DOHH2 (cell line): ENCODE measurements around the gene GPR45.

Experiments
- H3F3A ChIP-seq: fragments of 200-600 bp; sonication (generic), shearing (Covaris generic); 2 replicates; pipeline ENCODE4 v1.6.0; 2016; ENCODE audit warnings: antibody characterized with exemption, mild to moderate bottlenecking; ENCODE audit not compliant: control insufficient read depth, insufficient read depth
- H3K27ac ChIP-seq: fragments of 200-600 bp; sonication (generic); 2 replicates; pipeline ENCODE4 v1.5.1; 2014; ENCODE audit warnings: low read depth, mild to moderate bottlenecking, low read length, moderate library complexity
- H3K27me3 ChIP-seq: fragments of 200-600 bp; sonication (generic); 2 replicates; pipeline ENCODE4 v1.6.1; 2014; ENCODE audit warnings: mild to moderate bottlenecking, low read length, mixed read lengths; ENCODE audit not compliant: control insufficient read depth
- H3K36me3 ChIP-seq: fragments of 200-600 bp; sonication (generic); 2 replicates; pipeline ENCODE4 v1.6.1; 2014; ENCODE audit warnings: mild to moderate bottlenecking, low read length, moderate library complexity, mixed read lengths; ENCODE audit not compliant: control insufficient read depth
- H3K4me1 ChIP-seq: fragments of 200-600 bp; sonication (generic); 2 replicates; pipeline ENCODE4 v1.6.1; 2014; ENCODE audit warnings: mild to moderate bottlenecking, low read length, mixed read lengths; ENCODE audit not compliant: control insufficient read depth
- H3K4me2 ChIP-seq: fragments of 200-600 bp; sonication (generic); 2 replicates; pipeline ENCODE4 v1.6.0; 2014; ENCODE audit warnings: mild to moderate bottlenecking, low read length, moderate library complexity
- H3K4me3 ChIP-seq: fragments of 200-600 bp; sonication (generic); 2 replicates; pipeline ENCODE4 v1.5.1; 2014; ENCODE audit warnings: mild to moderate bottlenecking, low read length, mixed read lengths
- H3K79me2 ChIP-seq: fragments of 200-600 bp; sonication (generic); 2 replicates; pipeline ENCODE4 v1.6.1; 2014; ENCODE audit warnings: mild to moderate bottlenecking, low read length, mixed read lengths; ENCODE audit not compliant: control insufficient read depth
- H3K9me2 ChIP-seq: fragments of 200-600 bp; sonication (generic); replicated peaks from 2 replicates; pipeline ENCODE4 v1.6.1; 2014; ENCODE audit warnings: mild to moderate bottlenecking, low read length, mixed read lengths; ENCODE audit not compliant: control insufficient read depth
- H3K9me3 ChIP-seq: fragments of 200-600 bp; sonication (generic); 2 replicates; pipeline ENCODE4 v1.6.1; 2014; ENCODE audit warnings: antibody characterized with exemption, low read length, mixed read lengths; ENCODE audit not compliant: control insufficient read depth, insufficient read depth
- H4K20me1 ChIP-seq: fragments of 200-600 bp; sonication (generic); 2 replicates; pipeline ENCODE4 v1.6.0; 2014; ENCODE audit warnings: low read depth, mild to moderate bottlenecking, antibody characterized with exemption, low read length, moderate library complexity; ENCODE audit not compliant: control insufficient read depth, insufficient read depth
- EZH2phosphoT487 ChIP-seq: fragments of 200-600 bp; sonication (generic); IDR thresholded peaks from 2 replicates; pipeline ENCODE4 v1.6.1; 2017; ENCODE audit warnings: borderline replicate concordance, mild to moderate bottlenecking, antibody characterized with exemption, low read length, moderate library complexity, mixed read lengths
- TF ChIP-seq, protein P1 (sequence below): fragments of 200-600 bp; sonication (generic); IDR thresholded peaks from one replicate; pipeline ENCODE4 v1.5.1; 2014; ENCODE audit warnings: antibody characterized with exemption, mild to moderate bottlenecking, low read depth, low read length; ENCODE audit not compliant: poor library complexity, severe bottlenecking

The GPR45 gene

DNA sequence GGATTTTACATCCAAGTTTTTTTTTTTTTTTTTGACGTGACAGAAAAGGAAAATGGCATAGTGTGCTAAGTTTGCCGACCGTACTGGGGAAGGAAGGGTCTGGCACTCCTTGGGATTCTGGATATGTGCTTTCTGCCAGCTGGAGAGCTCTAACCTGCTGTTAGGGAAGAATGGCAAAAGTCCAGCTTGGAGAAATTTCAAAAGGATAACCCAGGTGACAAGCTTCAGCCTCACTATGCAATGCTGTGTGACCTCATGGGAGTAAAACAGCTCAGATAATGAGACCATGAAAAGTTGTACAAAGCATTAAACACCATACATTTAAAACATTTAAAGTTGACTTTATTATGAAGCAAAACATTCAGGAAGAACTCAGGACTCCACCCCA lies 10.3 kb upstream of the GPR45 start:
- Histone ChIP-seq H3K4me1 (peaks cover 7% of the 10 kb centered on the region), H3K79me2 (no peaks in the 10 kb centered on the region), H3F3A (no peaks in the 10 kb centered on the region), H3K4me2 (no peak overlapping the region), H3K36me3 (no peaks in the 10 kb centered on the region), H3K27ac (no peak overlapping the region), H3K9me2 (no peaks in the 10 kb centered on the region), H3K4me3 (no peak overlapping the region), H3K27me3 (peaks cover 5% of the 10 kb centered on the region; the same call in 1 of the 2 replicates), H4K20me1 (no peaks in the 10 kb centered on the region), H3K9me3 (no peaks in the 10 kb centered on the region)
- TF ChIP-seq, protein P1, sequence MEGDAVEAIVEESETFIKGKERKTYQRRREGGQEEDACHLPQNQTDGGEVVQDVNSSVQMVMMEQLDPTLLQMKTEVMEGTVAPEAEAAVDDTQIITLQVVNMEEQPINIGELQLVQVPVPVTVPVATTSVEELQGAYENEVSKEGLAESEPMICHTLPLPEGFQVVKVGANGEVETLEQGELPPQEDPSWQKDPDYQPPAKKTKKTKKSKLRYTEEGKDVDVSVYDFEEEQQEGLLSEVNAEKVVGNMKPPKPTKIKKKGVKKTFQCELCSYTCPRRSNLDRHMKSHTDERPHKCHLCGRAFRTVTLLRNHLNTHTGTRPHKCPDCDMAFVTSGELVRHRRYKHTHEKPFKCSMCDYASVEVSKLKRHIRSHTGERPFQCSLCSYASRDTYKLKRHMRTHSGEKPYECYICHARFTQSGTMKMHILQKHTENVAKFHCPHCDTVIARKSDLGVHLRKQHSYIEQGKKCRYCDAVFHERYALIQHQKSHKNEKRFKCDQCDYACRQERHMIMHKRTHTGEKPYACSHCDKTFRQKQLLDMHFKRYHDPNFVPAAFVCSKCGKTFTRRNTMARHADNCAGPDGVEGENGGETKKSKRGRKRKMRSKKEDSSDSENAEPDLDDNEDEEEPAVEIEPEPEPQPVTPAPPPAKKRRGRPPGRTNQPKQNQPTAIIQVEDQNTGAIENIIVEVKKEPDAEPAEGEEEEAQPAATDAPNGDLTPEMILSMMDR = no peak
- no peak for TF ChIP-seq EZH2phosphoT487

DNA sequence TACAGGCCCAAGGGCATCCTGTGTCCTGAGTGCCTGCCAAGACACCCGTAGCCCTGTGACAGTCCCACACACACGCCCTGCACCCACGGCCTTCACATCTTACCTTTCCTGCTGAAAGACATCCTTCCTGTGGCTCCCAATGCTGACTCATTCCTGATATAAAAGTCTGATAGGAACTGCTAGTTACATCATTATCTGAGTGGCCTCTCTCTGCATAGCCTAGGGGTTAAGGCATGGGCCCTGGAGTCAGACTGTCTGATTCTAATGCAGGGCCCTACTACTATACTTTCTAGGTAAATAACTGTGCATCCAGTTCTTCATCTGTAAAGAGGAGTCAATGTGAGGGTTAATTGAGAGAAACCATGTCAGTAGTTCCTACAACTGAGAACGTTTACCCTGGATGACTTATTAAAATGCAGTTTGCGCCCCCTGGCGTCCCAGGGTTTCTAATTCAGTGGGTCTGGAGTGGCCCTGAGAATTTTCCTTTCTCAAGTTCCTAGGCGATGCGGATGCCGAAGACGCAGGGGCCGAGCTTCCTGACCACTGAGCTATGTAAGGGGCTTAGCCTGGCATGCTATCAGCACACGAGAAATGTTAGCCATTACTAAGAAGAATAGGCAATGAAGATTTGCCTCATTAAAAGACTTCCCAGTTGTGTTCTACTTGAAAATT lies 6.0 kb upstream of the GPR45 start:
- TF ChIP-seq EZH2phosphoT487 = no peak
- TF ChIP-seq, protein P1 = peak; percentile 78
- Histone ChIP-seq H3K9me3 (no peaks in the 10 kb centered on the region), H3K4me3 (no peak overlapping the region), H3K4me1 (peaks cover 7% of the 10 kb centered on the region), H3K9me2 (no peaks in the 10 kb centered on the region), H3K36me3 (no peaks in the 10 kb centered on the region), H4K20me1 (no peaks in the 10 kb centered on the region), H3K27me3 (no peaks in the 10 kb centered on the region), H3K27ac (no peak overlapping the region), H3K79me2 (no peaks in the 10 kb centered on the region), H3F3A (no peaks in the 10 kb centered on the region), H3K4me2 (no peak overlapping the region)

DNA sequence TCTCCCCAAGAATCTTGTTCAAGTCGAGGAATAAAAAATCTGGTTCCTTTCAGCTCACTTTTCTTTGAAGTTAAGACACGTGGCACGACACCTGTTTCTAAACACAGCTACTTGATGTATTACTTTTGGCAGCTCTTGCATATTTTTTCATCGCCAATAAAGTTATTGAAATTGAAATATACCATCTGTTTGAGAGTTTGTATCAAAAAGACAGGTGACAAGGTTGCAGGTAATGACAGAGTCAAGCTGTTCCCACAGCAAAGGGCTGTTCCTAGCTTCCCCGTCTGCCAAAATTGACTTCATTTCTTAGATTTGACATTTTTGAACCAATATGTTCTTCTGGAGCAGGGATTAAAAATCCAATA lies 5.5 kb upstream of the GPR45 start:
- H3K27ac ChIP-seq = no peak overlapping the region
- no peaks in the 10 kb centered on the region for H4K20me1 ChIP-seq
- TF ChIP-seq, protein P1 = no peak
- TF ChIP-seq EZH2phosphoT487 = no peak
- H3F3A ChIP-seq = no peaks in the 10 kb centered on the region
- H3K27me3 ChIP-seq = no peaks in the 10 kb centered on the region
- no peaks in the 10 kb centered on the region for H3K9me3 ChIP-seq
- H3K36me3 ChIP-seq = no peaks in the 10 kb centered on the region
- H3K4me2 ChIP-seq = no peak overlapping the region
- no peaks in the 10 kb centered on the region for H3K79me2 ChIP-seq
- peaks cover 7% of the 10 kb centered on the region for H3K4me1 ChIP-seq
- no peak overlapping the region for H3K4me3 ChIP-seq
- H3K9me2 ChIP-seq = no peaks in the 10 kb centered on the region
